GM20000 (cell line): ENCODE results near the gene RNASEL.

Experiments used
- DNase-seq: peaks from one replicate; pipeline ENCODE4 v3.0.0; 2012; ENCODE audit warnings: low spot score
- TF ChIP-seq, protein P1 (sequence below): IDR thresholded peaks from 2 replicates; pipeline ENCODE4 v1.5.1; 2012; ENCODE audit warnings: mild to moderate bottlenecking, control low read depth; ENCODE audit errors: extremely low read depth, missing control alignments

RNASEL gene

DNA sequence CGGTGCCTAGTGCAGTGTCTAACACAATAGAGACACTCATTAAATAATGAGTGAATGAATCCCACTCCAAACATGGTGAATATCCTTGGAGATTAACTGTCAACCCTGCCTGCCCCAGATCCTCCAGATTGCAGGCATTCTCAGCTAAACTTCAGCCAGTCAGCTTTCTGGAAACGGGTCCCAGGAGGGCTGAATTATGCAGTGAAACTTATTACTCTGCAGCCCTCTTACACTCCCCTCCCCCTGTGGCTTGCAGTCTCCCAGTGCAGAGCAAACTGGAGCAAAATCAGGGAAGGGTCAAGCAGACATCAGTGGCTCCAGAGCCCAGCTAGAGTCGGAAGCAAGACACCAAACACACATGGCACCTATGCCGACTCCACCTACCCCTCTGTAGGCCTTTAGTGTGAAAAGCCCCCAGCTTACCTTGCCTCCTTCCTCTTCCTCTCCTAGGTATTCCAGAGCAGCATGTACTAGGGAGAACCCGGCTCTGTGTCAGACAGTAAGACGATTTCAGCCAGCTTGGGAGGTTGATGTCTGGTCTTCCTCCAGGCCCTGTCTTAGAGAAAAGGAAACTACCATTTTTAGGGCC lies 21.6 kb upstream of the RNASEL start:
- TF ChIP-seq, protein P1, sequence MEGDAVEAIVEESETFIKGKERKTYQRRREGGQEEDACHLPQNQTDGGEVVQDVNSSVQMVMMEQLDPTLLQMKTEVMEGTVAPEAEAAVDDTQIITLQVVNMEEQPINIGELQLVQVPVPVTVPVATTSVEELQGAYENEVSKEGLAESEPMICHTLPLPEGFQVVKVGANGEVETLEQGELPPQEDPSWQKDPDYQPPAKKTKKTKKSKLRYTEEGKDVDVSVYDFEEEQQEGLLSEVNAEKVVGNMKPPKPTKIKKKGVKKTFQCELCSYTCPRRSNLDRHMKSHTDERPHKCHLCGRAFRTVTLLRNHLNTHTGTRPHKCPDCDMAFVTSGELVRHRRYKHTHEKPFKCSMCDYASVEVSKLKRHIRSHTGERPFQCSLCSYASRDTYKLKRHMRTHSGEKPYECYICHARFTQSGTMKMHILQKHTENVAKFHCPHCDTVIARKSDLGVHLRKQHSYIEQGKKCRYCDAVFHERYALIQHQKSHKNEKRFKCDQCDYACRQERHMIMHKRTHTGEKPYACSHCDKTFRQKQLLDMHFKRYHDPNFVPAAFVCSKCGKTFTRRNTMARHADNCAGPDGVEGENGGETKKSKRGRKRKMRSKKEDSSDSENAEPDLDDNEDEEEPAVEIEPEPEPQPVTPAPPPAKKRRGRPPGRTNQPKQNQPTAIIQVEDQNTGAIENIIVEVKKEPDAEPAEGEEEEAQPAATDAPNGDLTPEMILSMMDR: no peak
- no peak for DNase-seq

DNA sequence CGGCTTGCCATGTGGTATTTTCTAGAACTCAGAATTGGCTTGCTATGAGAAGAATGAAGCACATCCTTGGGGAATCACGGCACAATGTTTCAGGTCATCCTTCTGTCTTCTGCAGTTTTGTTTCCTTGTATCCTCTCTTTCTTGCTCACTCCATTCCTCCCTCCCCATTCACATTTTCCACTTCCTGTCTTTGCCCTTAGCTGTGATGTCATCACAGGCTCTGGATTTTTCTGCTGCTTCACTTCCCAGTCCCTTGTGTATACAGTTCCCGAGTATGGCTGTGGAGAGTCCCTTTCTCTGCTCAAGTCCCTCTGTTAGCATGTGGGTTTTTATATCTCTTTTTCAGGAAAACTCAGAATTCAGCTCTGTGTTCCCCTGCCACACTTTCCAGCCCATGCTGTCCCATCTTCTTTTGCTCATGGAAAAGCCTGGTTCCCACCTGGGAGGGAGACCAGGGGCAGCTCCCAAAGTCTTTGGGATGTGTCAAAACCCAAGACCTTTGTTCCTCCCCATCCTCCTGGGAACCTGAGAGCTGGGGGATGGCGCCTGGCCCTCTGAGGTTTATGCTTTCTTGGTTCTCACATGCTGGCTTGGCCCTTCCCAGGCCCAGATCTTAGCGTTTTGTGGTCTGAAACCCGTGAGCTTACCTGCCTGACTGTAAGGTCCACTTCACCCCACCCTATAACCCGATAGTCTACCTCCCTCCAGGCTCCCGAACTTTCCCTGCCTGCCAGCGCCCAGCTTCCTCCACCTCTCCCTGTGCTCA lies 20.0 kb upstream of the RNASEL start:
- TF ChIP-seq, protein P1: no peak
- no peak for DNase-seq

DNA sequence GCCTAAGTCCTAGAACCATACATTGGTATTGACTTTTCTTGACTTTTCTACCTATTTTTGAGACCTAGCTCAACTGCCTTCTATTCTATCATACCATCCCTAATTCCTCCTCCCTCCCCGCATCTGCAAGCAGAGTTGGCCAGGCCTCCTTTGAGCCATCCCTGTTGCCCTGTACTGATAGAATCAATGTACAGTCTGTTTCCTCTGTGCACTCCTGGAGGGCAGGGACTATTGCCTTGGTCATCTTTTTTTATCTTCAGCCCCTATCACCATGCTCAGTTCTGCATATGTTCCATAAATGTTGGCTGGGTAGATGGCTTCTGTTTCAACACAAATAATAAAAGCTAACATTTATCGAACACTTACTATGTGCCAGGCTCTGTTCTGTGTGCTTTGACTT lies 19.2 kb upstream of the RNASEL start:
- TF ChIP-seq, protein P1: no peak
- DNase-seq: no peak

DNA sequence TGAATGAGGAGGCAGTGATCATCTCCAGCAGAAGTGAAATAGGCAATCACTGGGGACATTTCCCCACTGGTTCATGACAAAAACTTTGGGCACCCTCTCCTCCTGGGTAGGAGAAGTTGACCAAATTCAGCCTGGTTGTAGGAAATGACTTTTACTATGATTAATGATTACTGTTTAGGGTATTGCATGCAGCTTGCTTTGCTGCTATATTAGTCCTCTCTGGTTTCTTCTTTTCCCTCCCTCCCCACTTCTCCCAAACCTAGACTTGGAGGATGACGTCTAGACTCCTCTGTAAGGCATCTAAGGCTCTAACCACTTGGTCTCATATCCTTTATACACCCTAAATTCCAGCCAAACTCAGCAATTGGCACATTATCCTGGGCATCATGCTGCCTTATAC lies 18.5 kb upstream of the RNASEL start:
- TF ChIP-seq, protein P1: no peak
- no peak for DNase-seq

DNA sequence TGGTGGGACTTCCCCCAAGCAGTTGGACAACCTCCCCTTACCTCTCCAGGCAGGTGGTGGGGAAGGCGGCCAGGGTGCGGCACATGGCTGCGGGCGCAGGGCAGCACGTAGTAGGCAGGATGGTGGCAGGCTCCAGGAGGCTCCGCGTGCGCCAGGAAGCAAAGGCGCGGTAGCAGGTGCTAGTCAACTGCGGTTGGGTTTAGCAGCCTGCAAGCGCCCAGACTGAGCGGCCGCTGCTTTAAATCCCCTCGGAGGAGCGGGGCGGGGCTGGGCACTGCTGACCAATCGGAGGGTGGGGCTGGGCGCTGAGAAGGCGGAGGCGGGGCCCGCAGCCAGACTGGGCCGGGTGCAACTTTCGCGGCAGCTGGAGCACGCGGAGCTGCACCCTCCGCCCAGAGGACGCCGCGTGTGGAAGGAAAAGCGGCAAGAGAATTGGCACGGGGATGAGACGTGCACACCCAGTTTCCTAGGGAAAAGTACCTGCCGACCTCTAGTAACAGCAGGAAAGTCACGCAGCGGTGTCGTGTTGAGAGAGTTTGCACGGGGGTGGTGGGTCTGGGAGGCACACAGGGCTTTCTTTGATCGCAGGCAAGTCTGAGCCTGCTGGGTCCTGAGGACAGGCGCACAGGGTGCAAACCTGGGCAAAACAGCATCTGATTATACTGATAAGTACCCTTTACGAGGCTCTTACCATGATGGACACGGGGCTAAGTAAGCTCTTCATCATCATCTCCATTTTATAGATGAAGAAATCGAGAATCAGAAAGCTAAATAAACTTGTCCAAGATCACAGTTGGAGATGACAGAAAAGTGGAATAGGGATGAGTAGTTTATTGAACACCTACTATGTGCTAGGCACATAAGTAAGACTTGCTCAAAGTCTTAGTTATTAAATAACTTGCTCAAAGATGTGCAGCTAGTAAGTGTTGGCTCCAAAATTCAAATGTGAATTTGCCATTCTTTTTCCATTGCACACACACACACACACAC lies 15.4 kb upstream of the RNASEL start, which contains the start of gene RGS16:
Gene RGS16, minus strand, starts transcription at position 215 of the 990 bp plus-strand sequence. Its CDS starts 130 bp downstream, at position 85.
- TF ChIP-seq, protein P1: no peak
- peak; percentile 94 for DNase-seq

DNA sequence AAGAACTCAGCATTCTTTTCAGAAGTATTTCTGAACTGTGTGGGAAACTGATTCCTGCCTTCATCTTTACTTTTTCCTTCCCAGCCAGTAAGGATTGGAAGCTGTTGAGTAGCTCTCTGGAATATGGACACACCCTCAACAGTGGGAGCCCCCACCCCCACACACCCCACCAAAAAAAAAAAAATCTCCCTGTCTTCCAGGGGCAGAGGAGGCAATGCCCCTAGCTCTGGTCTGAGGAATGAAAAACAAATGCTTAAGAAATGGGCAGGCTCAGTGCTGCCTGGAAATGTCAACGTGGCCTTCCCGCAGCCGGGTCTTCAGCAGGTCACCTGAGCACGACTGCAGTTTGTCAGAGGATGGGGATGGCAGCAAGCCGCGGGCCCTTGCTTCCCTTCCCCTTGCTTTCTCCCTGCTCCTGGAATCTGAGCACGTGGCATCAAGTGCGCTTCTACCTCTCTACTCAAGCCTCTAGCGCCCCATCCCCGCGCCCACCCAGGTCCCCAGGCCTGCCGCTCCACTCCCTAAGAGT lies 14.7 kb upstream of the RNASEL start:
- DNase-seq: no peak
- TF ChIP-seq, protein P1: no peak
